GM21360 (cell line): ENCODE results near the gene SLC35C1.
"Not testable (repeated sequence)": the region's sequence is repeated elsewhere in the genome, so short reads cannot be mapped to it uniquely, and the experiment has no call there.

Experiments used
- ATAC-seq: cut with Tn5 transposase; IDR thresholded peaks from one replicate; pipeline ENCODE4 v1.9.1; 2021; ENCODE audit warnings: mild to moderate bottlenecking, moderate library complexity; ENCODE audit not compliant: unreplicated experiment

SLC35C1 gene

DNA sequence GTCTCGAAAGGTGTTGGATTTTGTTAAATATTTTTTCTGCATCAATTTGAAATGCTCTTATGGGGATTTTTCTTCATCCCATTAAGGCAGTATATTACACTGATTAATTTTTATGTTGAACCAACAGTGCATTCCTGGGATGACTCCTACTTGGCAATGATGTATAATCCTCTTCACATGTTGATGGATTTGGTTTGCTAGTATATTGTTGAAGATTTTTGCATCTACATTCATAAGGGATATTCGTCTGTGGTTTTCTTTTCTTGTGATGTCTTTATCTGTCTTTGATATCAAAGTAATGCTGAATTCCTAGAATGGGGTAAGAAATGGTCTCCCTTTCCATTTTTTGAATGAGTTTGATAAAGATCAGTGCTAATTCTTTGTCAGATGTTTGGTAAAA, 18.7 kb upstream of the SLC35C1 start:
- no peak for ATAC-seq

DNA sequence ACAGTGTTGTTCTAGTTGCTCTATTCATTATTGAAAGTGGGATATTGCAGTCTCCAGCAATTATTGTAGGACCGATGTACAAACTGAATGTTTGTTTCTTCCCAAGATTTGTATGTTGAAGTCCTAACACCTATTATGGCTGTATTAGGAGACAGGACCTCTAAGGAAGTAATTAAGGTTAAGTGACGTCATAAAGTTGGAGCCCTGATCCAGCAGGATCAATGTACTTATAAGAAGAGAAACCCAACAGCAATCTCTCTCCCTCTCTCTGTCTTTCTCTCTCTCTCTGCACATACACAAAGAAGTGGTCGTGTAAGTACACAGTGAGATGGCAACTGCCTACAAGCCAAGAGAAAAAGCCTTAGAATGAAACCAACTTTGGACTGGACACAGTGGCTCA, 16.1 kb upstream of the SLC35C1 start:
- ATAC-seq, result no peak

DNA sequence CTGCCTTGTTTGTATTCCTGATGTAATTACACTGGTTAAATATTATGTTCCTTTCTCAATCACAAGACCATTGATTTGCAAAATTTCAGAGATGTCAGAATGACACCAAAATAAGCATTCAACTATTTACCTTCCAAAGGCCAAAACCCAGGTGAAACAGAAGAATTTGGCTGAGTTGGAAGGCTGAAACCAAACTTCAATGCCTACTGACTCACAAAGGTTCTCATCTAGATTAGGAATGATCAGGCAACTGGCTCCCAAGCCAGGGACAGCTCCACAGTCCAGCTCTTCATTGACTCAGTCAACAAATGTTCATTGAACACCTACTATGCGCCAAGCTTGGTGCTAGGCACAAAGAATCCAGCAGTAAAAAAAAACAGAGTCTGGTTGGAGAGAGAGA, 13.4 kb upstream of the SLC35C1 start:
- no peak for ATAC-seq

GRCh38 chr11:45794169-45794568, 10.8 kb upstream of the SLC35C1 start:
- ATAC-seq, result no peak

DNA sequence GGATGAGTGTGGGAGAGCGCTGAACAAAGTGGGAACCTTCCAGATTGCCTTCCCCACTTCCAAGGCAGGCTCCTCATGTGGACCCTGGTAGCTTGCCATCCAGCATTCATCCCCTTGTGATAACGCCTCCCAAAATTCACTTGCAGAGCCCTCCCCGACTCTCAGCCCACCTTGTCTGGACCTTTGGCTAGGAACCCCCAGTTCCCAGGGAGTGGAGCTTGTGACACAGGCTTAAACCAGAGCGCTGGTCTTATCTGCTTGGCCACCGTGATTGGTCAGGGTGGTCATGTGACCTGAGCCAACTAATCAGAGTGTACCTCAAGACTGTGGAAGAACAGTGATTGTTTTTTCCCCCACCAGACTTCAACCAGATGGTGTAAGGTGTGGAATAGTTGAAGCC, 9.6 kb upstream of the SLC35C1 start:
- ATAC-seq, result no peak

DNA sequence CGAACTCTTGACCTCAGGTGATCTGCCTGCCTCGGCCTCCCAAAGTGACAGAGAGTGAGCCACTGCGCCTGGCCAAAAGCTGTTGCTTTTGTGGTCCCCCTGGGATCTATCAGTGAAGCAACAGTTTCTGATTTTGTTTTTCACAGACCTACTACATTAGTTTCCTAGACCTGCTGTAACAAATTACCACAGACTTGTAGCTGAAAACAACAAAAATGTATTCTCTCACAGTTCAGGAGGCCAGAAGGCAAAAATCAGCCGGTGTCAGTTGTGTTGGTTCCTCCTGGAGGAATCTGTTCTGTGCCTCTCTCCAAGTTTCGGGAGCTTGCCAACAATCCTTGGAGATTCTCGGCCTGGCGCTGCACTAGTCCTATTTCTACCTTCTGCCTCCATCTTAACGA, 8.5 kb upstream of the SLC35C1 start:
- no peak for ATAC-seq

DNA sequence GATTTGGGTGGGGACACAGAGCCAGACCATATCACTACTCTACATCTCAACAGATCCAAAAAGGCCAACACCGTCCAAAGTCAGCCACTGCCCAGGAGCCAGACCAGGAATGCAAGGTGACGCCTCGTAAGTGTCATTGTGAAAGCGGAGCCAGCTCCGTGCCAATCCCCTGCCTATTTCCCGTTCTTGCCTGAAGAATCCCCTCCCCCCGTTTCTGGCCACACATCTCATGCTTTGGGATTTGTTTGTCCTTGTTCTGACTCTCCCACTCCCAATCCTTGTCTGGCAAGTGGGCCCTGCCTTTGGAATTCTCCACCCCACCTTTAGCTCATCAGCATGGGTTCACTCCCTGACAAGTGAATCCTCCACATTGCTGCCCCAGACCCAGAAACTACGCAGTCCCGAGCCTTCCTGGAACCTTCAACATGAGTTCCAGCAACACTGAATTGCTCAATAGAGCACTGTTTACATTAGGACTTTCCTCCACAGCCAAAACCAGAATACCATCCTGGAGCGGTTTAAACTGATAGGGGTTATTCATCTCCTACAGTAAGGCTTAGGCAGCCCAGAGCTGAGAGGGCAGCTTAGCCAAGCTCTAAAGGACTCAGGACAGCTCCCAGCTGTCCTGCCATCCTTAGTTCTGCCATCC, 6.0 kb upstream of the SLC35C1 start:
- ATAC-seq, result no peak

- ATAC-seq, result no peak
Measured at GRCh38 chr11:45799562-45799961, 5.4 kb upstream of the SLC35C1 start.

- no peak for ATAC-seq
Measured at GRCh38 chr11:45800261-45800660, 4.7 kb upstream of the SLC35C1 start.

DNA sequence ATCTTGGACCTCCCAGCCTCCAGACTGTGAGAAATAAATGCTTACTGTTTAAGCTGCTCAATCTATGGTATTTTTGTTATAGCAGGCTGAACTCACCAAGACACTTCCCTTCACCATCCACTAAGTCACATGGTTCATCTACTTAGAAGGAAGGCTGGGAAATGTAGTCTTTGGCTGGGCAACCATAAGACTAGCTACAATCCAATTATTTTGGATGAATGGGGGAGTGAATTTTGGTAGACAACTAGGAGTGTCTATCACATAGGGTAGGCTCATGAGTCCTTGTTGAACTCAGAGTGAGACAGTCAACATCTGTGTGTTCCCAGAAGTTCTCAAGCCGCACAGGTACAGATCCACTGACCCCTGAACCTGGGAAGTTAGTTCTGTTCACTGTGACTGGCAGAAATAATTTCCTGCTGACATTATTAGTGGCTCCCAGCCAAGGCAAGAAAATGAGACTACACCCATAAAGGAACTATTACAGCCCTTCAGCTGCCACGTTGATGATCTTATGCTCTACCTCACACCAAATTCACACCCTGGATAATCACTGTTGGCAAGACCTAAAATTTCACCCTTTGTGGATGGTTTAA, 3.1 kb upstream of the SLC35C1 start:
- no peak for ATAC-seq

DNA sequence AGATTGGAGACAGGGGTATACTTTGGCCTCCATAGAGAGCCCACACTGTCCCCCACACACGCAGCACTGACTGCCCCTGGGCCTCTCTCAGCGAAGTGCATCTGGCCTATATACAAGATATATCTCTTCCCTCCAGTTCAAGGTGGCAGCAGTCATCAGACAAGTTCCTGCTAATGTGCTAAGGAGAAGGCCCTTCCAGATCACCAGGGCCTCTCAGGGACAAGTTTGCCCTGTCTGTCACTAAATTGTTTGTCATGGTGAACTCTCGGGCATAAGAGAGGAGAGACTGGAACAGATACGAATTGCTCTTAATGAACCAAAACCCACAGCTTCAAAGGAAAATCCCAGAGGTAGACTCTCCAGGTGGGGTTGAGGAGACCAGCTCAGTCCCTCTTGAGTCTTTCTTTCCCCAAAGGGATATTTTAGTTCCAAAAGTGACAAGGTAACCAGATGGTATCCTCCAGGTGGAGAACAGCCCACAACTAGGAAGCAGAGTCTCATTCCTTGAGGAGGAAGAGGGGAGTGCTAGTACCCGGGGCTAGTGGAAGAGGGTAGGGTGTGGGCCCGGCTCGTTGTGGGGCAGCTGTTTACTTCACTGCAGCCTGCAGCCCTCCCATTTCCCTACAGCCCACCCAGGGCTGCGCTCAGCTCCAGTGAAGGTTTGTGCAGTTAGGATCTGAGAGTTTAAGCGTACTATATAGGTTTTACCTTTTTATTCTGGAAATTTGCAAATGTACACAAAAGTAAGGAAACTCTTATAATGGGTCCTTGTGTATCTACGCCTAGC, 2.2 kb upstream of the SLC35C1 start:
- no peak for ATAC-seq

GRCh38 chr11:45803971-45804760, 783 bp upstream of the SLC35C1 start:
- ATAC-seq, result no peak

- ATAC-seq, result peak; percentile 13
Measured at GRCh38 chr11:45805305-45806071, 539 bp downstream of the SLC35C1 start.

DNA sequence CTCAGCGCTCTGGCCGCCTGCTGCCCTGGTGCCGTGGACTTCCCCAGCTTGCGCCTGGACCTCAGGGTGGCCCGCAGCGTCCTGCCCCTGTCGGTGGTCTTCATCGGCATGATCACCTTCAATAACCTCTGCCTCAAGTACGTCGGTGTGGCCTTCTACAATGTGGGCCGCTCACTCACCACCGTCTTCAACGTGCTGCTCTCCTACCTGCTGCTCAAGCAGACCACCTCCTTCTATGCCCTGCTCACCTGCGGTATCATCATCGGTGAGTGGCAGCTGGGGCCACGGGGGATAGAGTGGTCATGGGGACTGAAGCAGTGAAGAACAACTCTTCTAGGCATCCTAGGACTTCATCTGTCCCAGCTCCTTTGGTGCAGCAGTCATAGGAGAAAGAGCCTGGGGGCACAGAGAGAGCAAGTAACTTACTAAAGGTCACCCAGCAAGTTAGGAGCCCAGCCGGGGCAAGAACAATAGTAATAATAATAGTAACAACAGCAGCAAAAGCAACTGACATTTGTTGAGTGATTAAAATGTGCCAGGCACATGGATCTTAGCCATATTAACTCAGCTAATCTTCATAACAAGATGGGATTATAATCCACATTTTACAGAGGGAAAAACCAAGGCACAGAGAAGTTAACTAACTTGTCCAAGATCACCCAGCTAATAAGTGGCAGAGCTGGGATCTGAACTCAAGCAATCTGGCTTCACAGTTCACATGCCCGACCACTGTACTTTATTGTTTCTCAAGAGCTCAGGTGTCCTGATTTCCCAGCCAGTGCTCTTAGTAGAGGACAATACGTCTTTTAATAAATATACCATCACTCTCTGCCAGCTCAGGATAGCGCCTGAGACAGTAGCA, 1.4 kb downstream of the SLC35C1 start:
- no peak for ATAC-seq

DNA sequence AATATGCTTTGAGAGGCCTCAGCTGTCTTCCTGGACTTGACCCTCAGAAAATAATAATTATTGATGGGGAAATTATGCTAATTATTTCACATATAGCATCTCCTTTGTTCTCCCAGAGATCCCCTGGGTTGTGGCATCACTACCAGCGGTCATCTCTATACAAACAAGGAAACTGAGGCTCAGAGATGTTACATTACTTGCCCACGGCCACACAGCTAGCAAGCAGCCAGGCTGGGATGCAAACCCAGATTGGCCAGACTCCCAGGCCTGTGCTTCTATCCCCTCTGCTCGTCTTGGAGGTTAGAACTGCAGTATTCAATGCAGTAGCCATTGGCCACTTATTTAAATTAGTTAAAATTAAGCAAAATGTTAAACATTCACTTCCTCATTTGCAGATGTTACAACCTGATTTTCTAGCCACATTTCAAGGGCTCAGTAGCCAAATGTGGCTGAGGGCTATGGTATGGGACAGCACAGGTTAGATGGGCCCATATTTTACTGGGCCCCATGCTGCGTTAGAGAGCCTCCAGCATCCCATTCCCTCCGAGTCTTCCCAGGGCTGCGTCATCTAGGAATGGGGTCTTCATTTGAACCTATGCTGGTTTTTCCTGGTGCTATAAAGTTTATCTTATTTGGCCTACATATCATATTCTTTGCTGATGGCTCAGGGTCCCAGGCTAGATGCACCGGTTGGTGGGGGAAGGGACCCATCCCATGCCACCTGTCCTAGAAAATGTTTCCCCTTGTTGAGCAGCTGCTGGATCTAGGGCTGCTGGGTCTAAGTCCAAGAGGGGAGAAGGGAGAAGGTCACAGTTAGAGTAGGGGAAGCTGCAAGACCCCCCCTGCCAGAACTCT, 2.2 kb downstream of the SLC35C1 start:
- ATAC-seq, result no peak

GRCh38 chr11:45807792-45808238, 2.9 kb downstream of the SLC35C1 start:
- no peak for ATAC-seq

- ATAC-seq, result not testable (repeated sequence)
Measured at GRCh38 chr11:45808427-45808826, 3.5 kb downstream of the SLC35C1 start.

DNA sequence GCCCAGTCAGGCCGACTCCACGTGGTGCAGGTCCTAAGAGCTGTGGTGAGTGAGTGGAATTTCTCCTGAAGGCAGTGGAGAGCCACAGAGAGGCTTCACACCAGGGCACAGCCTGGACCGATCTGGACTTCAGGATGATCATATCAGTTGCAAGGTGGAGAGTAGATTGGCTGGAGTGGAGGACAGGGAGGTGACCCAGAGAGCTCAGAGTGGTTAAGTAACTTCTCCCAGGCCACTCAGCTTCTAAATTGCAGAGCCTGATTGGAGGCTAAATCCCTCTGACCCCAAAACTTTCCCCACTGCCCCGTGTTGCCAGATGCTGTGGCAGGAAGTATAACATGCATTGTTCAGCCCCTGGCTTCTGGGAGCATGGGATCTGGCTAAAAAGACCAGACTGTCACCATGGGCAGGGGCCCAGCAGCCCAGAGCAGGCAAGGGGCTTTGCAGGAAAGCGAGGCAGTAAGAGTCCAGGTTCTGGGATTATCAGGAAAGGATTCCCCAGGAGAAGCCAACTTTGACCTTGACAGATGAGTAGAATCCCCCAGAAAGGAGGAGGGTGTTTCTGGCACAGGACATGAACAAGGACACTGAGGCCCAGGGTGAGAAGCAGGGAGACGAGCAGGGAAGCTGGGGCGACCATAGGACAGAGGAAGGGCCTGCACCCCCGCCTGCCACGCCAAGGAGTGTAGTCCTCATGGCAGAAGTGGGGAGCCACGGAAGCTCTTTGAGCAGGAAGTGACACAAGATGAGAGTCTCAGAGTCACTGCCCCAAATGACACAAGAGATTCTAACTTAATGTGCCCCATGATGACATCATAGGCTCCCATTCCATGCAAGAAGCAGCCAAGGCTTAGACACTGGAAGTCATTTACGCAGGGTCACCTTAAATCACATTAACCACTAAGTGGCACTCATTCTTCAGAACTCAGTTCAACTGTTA, 4.8 kb downstream of the SLC35C1 start:
- ATAC-seq, result no peak
